Panc1 (cell line): ENCODE results near the gene STXBP3. TPM values are rescaled to one million over a fixed set of nuclear protein-coding genes. Genes with fewer than 3 reads are reported as not detected.
A peak's percentile ranks its signal among the peaks of the same experiment; 100 is the strongest.

Source experiments
- ATAC-seq: fragments of 200-7000 bp; cut with Tn5 transposase; 2 replicates; pipeline ENCODE4 v1.9.1; 2020; ENCODE audit warnings: mild to moderate bottlenecking, moderate library complexity
- BruUV-seq: library from RNA; stranded (reverse); fragments of 400-500 nt; replicated peaks from 2 replicates; lab custom pipeline; 2021; lab: Mats Ljungman, UMichigan
- CTCF ChIA-PET: fragments of 300-600 bp; sonication (Branson Sonifier 250); formaldehyde crosslinking; loops from one replicate; lab custom pipeline; 2022; ENCODE audit warnings: antibody characterized with exemption; lab: Charles Lee
- POLR2A ChIA-PET: fragments of 300-600 bp; sonication (Branson Sonifier 250); formaldehyde crosslinking; loops from one replicate; lab custom pipeline; 2022; ENCODE audit warnings: antibody characterized with exemption; lab: Charles Lee
- DNase-seq: peaks from one replicate; pipeline ENCODE4 v3.0.0-alpha.2; 2010; ENCODE audit warnings: low read depth, low spot score
- H3K27ac ChIP-seq: 2 replicates; pipeline ENCODE4 v1.5.1; 2011; ENCODE audit warnings: mild to moderate bottlenecking, low read length, inconsistent platforms
- H3K27me3 ChIP-seq: fragments of 200-500 bp; sonication (Bioruptor generic); 2 replicates; pipeline ENCODE4 v1.6.0; 2014; ENCODE audit warnings: low read length, inconsistent platforms; ENCODE audit not compliant: control insufficient read depth, insufficient read depth
- H3K36me3 ChIP-seq: fragments of 200-500 bp; sonication (Bioruptor generic); 2 replicates; pipeline ENCODE4 v1.5.1; 2014; ENCODE audit warnings: inconsistent platforms, mild to moderate bottlenecking, low read length, moderate library complexity; ENCODE audit not compliant: control insufficient read depth, insufficient read depth
- H3K4me1 ChIP-seq: 2 replicates; pipeline ENCODE4 v1.5.1; 2011; ENCODE audit warnings: inconsistent platforms, mild to moderate bottlenecking, low read length, moderate library complexity; ENCODE audit not compliant: control insufficient read depth, insufficient read depth
- H3K4me3 ChIP-seq, 2 experiments: 2 replicates each; pipeline ENCODE4 v1.5.1; 2011 to 2012; ENCODE audit warnings: low read depth in 2 of 2, low read length in 2 of 2, mild to moderate bottlenecking in 2 of 2, inconsistent platforms in 1 of 2, moderate library complexity in 1 of 2
- H3K9me3 ChIP-seq: fragments of 200-500 bp; sonication (Bioruptor generic); 2 replicates; pipeline ENCODE4 v1.5.1; 2014; ENCODE audit warnings: low read depth, mild to moderate bottlenecking, inconsistent platforms, low read length, moderate library complexity; ENCODE audit not compliant: control insufficient read depth, insufficient read depth
- POLR2AphosphoS5 ChIP-seq: IDR thresholded peaks from 2 replicates; pipeline ENCODE4 v1.6.1; 2012; ENCODE audit warnings: mild to moderate bottlenecking, low read depth, low read length, moderate library complexity
- SIN3A ChIP-seq: IDR thresholded peaks from 2 replicates; pipeline ENCODE4 v1.6.1; 2012; ENCODE audit warnings: low read depth, mild to moderate bottlenecking, low read length, moderate library complexity, borderline replicate concordance; ENCODE audit not compliant: insufficient read depth
- TCF7L2 ChIP-seq: IDR thresholded peaks from 2 replicates; pipeline ENCODE4 v1.6.1; 2011; ENCODE audit warnings: mild to moderate bottlenecking, low read depth, low read length, inconsistent platforms
- in situ Hi-C: cut with HindIII; loops from 2 replicates; pipeline ENCODE4 v1.10.0; 2016; ENCODE audit warnings: low sequenced_read_pairs, low pct_unique_long_range_greater_than_20kb
- intact Hi-C: fragments of 100-400 bp; cut with micrococcal nuclease; formaldehyde crosslinking; loops from one replicate; pipeline ENCODE4 v1.10.0; 2022; ENCODE audit not compliant: unreplicated experiment
- total RNA-seq: library from RNA; stranded (reverse); gene quantifications from one replicate; pipeline ENCODE4 v1.2.1, GENCODE V29; 2021; ENCODE audit not compliant: unreplicated experiment
- TF ChIP-seq, protein P1 (sequence below), 2 experiments: IDR thresholded peaks; 2 replicates each; pipeline ENCODE4 v1.6.1; 2011 to 2012; ENCODE audit warnings: low read depth in 2 of 2, control low read depth in 1 of 2, low read length in 1 of 2, mild to moderate bottlenecking in 1 of 2, moderate library complexity in 1 of 2; ENCODE audit not compliant: insufficient read depth in 1 of 2
- TF ChIP-seq, protein P2 (sequence below): fragments of 450-650 bp; IDR thresholded peaks from 2 replicates; pipeline ENCODE4 v1.5.1; 2017; ENCODE audit warnings: mild to moderate bottlenecking

The STXBP3 gene
- total RNA-seq, 1 experiment from 2014 or later = 27.7 TPM

DNA sequence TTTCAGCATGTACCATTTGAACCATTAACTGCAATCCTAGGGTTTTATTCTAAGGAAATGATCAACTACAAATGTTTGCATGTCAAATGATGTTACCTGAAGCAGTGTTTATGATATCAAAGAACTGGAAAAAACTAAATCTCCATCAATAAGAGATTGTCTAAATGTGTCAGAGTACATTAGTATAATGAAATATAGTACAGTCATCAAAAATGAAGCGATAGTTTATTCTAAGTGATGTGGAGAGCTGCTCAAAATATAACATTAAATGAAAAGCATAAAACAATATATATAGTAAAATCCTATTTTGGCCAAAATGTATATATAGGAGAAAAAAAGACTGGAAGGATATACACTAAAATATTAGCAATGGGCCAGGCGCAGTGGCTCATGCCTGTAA lies 86.5 kb downstream of the STXBP3 start:
- no TSS peak for BruUV-seq
- no peaks in the 10 kb centered on the region for H3K9me3 ChIP-seq
- in situ Hi-C loops = no loop called here

DNA sequence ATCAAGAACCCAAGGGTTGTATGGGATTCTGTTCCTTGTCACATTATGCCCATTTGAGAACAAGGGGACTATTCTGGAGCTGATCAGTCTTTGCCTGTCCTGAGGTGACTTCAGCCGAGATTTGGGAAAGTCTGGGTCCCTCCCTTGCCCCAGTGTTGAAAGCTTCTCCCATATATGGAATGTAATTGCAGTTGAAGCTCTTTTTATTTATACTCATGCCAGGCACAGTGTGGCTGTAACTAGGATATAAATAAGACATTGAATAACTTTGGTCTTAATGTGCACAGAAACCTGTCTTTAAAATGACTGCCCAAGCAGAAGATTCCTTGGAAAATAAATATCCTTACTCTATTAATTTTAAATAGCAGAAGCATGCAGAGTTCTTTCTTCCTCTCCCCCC lies 95.2 kb downstream of the STXBP3 start:
- no peaks in the 10 kb centered on the region; the same call in 1 of the 2 replicates for H3K36me3 ChIP-seq
- H3K27me3 ChIP-seq = no peaks in the 10 kb centered on the region
- no peaks in the 10 kb centered on the region for H3K9me3 ChIP-seq
- ATAC-seq = no peak
- ChIA-PET CTCF (no interaction called here), POLR2A (no interaction called here)
- in situ Hi-C loops (no loop called here), intact Hi-C loops (no loop called here)
- TF ChIP-seq, protein P1, sequence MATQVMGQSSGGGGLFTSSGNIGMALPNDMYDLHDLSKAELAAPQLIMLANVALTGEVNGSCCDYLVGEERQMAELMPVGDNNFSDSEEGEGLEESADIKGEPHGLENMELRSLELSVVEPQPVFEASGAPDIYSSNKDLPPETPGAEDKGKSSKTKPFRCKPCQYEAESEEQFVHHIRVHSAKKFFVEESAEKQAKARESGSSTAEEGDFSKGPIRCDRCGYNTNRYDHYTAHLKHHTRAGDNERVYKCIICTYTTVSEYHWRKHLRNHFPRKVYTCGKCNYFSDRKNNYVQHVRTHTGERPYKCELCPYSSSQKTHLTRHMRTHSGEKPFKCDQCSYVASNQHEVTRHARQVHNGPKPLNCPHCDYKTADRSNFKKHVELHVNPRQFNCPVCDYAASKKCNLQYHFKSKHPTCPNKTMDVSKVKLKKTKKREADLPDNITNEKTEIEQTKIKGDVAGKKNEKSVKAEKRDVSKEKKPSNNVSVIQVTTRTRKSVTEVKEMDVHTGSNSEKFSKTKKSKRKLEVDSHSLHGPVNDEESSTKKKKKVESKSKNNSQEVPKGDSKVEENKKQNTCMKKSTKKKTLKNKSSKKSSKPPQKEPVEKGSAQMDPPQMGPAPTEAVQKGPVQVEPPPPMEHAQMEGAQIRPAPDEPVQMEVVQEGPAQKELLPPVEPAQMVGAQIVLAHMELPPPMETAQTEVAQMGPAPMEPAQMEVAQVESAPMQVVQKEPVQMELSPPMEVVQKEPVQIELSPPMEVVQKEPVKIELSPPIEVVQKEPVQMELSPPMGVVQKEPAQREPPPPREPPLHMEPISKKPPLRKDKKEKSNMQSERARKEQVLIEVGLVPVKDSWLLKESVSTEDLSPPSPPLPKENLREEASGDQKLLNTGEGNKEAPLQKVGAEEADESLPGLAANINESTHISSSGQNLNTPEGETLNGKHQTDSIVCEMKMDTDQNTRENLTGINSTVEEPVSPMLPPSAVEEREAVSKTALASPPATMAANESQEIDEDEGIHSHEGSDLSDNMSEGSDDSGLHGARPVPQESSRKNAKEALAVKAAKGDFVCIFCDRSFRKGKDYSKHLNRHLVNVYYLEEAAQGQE (IDR thresholded peaks at IDR 0.05; ENCODE audit: insufficient read depth in 1 of 2, low read depth in 2 of 2, low read length in 1 of 2) = no peak
- TF ChIP-seq TCF7L2 = no peak
- TF ChIP-seq SIN3A = no peak
- no peak for TF ChIP-seq POLR2AphosphoS5
- TF ChIP-seq, protein P2, sequence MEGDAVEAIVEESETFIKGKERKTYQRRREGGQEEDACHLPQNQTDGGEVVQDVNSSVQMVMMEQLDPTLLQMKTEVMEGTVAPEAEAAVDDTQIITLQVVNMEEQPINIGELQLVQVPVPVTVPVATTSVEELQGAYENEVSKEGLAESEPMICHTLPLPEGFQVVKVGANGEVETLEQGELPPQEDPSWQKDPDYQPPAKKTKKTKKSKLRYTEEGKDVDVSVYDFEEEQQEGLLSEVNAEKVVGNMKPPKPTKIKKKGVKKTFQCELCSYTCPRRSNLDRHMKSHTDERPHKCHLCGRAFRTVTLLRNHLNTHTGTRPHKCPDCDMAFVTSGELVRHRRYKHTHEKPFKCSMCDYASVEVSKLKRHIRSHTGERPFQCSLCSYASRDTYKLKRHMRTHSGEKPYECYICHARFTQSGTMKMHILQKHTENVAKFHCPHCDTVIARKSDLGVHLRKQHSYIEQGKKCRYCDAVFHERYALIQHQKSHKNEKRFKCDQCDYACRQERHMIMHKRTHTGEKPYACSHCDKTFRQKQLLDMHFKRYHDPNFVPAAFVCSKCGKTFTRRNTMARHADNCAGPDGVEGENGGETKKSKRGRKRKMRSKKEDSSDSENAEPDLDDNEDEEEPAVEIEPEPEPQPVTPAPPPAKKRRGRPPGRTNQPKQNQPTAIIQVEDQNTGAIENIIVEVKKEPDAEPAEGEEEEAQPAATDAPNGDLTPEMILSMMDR = no peak
- BruUV-seq = no TSS peak
- no peak for DNase-seq
- no peak overlapping the region for H3K4me3 ChIP-seq
- H3K4me1 ChIP-seq = no peaks in the 10 kb centered on the region
- no peak overlapping the region for H3K27ac ChIP-seq

More for the DNA sequence above, 86.5 kb downstream of the STXBP3 start:
- ChIA-PET POLR2A (no interaction called here), CTCF (no interaction called here)
- peak overlapping the region; percentile 98; the same call in 1 of the 2 replicates for H3K27ac ChIP-seq
- intact Hi-C loops = no loop called here
- ATAC-seq = no peak
- TF ChIP-seq, protein P2 = no peak
- TF ChIP-seq, protein P1 (IDR thresholded peaks at IDR 0.05; ENCODE audit: insufficient read depth in 1 of 2, low read depth in 2 of 2, low read length in 1 of 2) = no peak
- TF ChIP-seq POLR2AphosphoS5 = no peak
- H3K4me3 ChIP-seq = no peak overlapping the region
- H3K36me3 ChIP-seq = no peaks in the 10 kb centered on the region
- no peaks in the 10 kb centered on the region for H3K27me3 ChIP-seq
- H3K4me1 ChIP-seq = peaks cover 35% of the 10 kb centered on the region
- DNase-seq = no peak
